Gastrocnemius medialis (tissue), 4 donors: ENCODE measurements around the gene FLT3. TPM values are rescaled to one million over a fixed set of nuclear protein-coding genes. Genes with fewer than 3 reads are reported as not detected.
"Not testable (repeated sequence)": the region's sequence is repeated elsewhere in the genome, so short reads cannot be mapped to it uniquely, and the experiment has no call there.

ENCODE experiments used
- ATAC-seq, 2 donors: fragments of 150-250 bp; one replicate each; pipeline ENCODE4 v1.9.1; 2016
- DNase-seq, 2 donors: peaks; one replicate each; pipeline ENCODE4 v3.0.0-alpha.2; 2019
- H3K27ac ChIP-seq, 4 donors: fragments of 200-600 bp; sonication (generic); 1 replicate in 1 of 4; 2 replicates in 3 of 4; pipeline ENCODE4 v1.5.1; 2016 to 2018; ENCODE audit warnings: mild to moderate bottlenecking in 2 of 4, moderate library complexity in 1 of 4
- H3K27me3 ChIP-seq, 3 donors: fragments of 200-600 bp; sonication (generic) in 2 of 3; 1 replicate in 1 of 3; 2 replicates in 2 of 3; pipeline versions ENCODE4 v1.5.1 to v1.6.0; 2016 to 2019; ENCODE audit warnings: mild to moderate bottlenecking in 1 of 3, moderate library complexity in 1 of 3
- H3K36me3 ChIP-seq, 2 donors: fragments of 200-600 bp; sonication (generic) in 1 of 2; one replicate each; pipeline ENCODE4 v1.5.1; 2017 to 2018
- H3K4me1 ChIP-seq, 2 donors: fragments of 200-600 bp; sonication (generic) in 1 of 2; one replicate each; pipeline ENCODE4 v1.5.1; 2016 to 2017; ENCODE audit warnings: mild to moderate bottlenecking in 2 of 2
- H3K4me3 ChIP-seq, 4 donors: fragments of 200-600 bp; sonication (generic) in 3 of 4; 1 replicate in 1 of 4; 2 replicates in 3 of 4; pipeline ENCODE4 v1.5.1; 2016 to 2019; ENCODE audit warnings: mild to moderate bottlenecking in 2 of 4
- H3K9me3 ChIP-seq, 3 donors: fragments of 200-600 bp; sonication (generic) in 2 of 3; 1 replicate in 1 of 3; 2 replicates in 2 of 3; pipeline ENCODE4 v1.5.1; 2016 to 2019
- POLR2A ChIP-seq, 2 donors: fragments of 450-650 bp; IDR thresholded peaks; one replicate each; pipeline ENCODE4 v1.6.1; 2017; ENCODE audit warnings: antibody characterized with exemption in 2 of 2, mild to moderate bottlenecking in 2 of 2, moderate library complexity in 2 of 2
- in situ Hi-C, 4 donors: fragments of 200-750 bp; cut with MboI; loops; one replicate each; pipeline versions ENCODE4 v1.15.0 to v1.8.0; 2017; ENCODE audit warnings: low sequenced_read_pairs in 4 of 4
- intact Hi-C: fragments of 100-400 bp; cut with DNase I; formaldehyde crosslinking; loops from one replicate; pipeline ENCODE4 v1.15.1; 2023; ENCODE audit warnings: low total_unique reads
- total RNA-seq, 4 donors: library from RNA; depleted of rRNA; stranded (reverse); fragments of >200 nt; gene quantifications; one replicate each; pipeline versions ENCODE4 v1.1.0 to v1.2.3, GENCODE V29; 2016
- TF ChIP-seq, protein P1 (sequence below), 5 experiments: fragments of 450-650 bp in 3 of 5; fragments of 200-600 bp in 2 of 5; sonication (generic) in 2 of 5; IDR thresholded peaks in 4 of 5; conservative IDR thresholded peaks in 1 of 5; 1 replicate in 4 of 5; 2 replicates in 1 of 5; pipeline ENCODE4 v1.5.1; 2016 to 2019; ENCODE audit warnings: antibody characterized with exemption in 5 of 5, mild to moderate bottlenecking in 3 of 5, moderate library complexity in 3 of 5

Gene FLT3
- total RNA-seq, 4 donors from 2014 or later = 0.22 to 0.92 (median 0.37) TPM

DNA sequence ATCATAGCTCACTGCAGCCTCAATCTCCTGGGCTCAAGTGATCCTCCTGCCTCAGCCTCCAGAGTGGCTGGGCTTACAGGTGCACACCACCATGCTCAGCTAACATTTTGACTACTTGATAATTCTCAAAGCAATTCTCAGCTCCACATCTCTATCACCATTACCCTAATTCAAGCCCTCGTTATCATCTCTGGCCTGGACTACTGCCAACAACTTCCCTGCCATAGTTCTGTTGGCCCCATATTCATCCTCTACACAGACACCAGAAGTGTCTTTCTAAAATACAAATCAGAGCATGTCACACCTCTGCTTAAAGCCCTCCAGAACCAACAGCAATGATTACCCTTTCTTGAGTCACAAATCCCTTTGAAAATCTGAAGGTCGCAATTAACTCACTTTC is 7.9 kb downstream of the FLT3 start:
- H3K27ac ChIP-seq = no peak overlapping the region
- intact Hi-C loops (no loop called here), in situ Hi-C loops (no loop called here)
- H3K9me3 ChIP-seq = no peaks in the 10 kb centered on the region
- H3K36me3 ChIP-seq = no peaks in the 10 kb centered on the region
- H3K27me3 ChIP-seq = peaks cover 0 to 11% (median 5%) of the 10 kb centered on the region in 3 donors
- H3K4me1 ChIP-seq = no peaks in the 10 kb centered on the region
- ATAC-seq (no peak), DNase-seq (no peak)
- no peak overlapping the region for H3K4me3 ChIP-seq
- no peak for TF ChIP-seq POLR2A (IDR thresholded peaks at IDR 0.05)
- TF ChIP-seq, protein P1, sequence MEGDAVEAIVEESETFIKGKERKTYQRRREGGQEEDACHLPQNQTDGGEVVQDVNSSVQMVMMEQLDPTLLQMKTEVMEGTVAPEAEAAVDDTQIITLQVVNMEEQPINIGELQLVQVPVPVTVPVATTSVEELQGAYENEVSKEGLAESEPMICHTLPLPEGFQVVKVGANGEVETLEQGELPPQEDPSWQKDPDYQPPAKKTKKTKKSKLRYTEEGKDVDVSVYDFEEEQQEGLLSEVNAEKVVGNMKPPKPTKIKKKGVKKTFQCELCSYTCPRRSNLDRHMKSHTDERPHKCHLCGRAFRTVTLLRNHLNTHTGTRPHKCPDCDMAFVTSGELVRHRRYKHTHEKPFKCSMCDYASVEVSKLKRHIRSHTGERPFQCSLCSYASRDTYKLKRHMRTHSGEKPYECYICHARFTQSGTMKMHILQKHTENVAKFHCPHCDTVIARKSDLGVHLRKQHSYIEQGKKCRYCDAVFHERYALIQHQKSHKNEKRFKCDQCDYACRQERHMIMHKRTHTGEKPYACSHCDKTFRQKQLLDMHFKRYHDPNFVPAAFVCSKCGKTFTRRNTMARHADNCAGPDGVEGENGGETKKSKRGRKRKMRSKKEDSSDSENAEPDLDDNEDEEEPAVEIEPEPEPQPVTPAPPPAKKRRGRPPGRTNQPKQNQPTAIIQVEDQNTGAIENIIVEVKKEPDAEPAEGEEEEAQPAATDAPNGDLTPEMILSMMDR (IDR thresholded peaks at IDR 0.05 in 4 of 5, conservative IDR thresholded peaks at IDR 0.05 in 1 of 5) = no peak

GRCh38 chr13:28089065-28089464 is 11.3 kb downstream of the FLT3 start:
- Histone ChIP-seq H3K4me1 (no peaks in the 10 kb centered on the region), H3K27ac (no peak overlapping the region), H3K4me3 (no peak overlapping the region), H3K9me3 (no peaks in the 10 kb centered on the region), H3K27me3 (no peaks in the 10 kb centered on the region), H3K36me3 (no peaks in the 10 kb centered on the region)
- in situ Hi-C loops (no loop called here), intact Hi-C loops (no loop called here)
- TF ChIP-seq, protein P1 (IDR thresholded peaks at IDR 0.05 in 4 of 5, conservative IDR thresholded peaks at IDR 0.05 in 1 of 5) = no peak
- TF ChIP-seq POLR2A (IDR thresholded peaks at IDR 0.05) = no peak
- ATAC-seq = no peak
- DNase-seq = no peak

- in situ Hi-C loops, H3K4me1 ChIP-seq, ATAC-seq, H3K4me3 ChIP-seq, intact Hi-C loops, H3K9me3 ChIP-seq, H3K27ac ChIP-seq, H3K36me3 ChIP-seq, H3K27me3 ChIP-seq, DNase-seq: not testable (repeated sequence)
Observed at GRCh38 chr13:28077820-28078219, 22.6 kb downstream of the FLT3 start.

GRCh38 chr13:28077231-28077630 is 23.1 kb downstream of the FLT3 start:
- Histone ChIP-seq H3K4me3 (no peak overlapping the region), H3K4me1 (no peaks in the 10 kb centered on the region)
- intact Hi-C loops = no loop called here

GRCh38 chr13:28071424-28071823 is 29.0 kb downstream of the FLT3 start:
- Histone ChIP-seq H3K4me1 (no peaks in the 10 kb centered on the region), H3K27ac (no peak overlapping the region), H3K36me3 (no peaks in the 10 kb centered on the region), H3K4me3 (no peak overlapping the region), H3K27me3 (no peaks in the 10 kb centered on the region), H3K9me3 (no peaks in the 10 kb centered on the region)
- in situ Hi-C loops (no loop called here), intact Hi-C loops (no loop called here)
- no peak for DNase-seq
- TF ChIP-seq, protein P1 (IDR thresholded peaks at IDR 0.05 in 4 of 5, conservative IDR thresholded peaks at IDR 0.05 in 1 of 5) = no peak
- TF ChIP-seq POLR2A (IDR thresholded peaks at IDR 0.05) = no peak
- ATAC-seq = no peak

More at GRCh38 chr13:28077231-28077630, 23.1 kb downstream of the FLT3 start:
- DNase-seq (no peak), ATAC-seq (no peak)
- Histone ChIP-seq H3K9me3 (no peaks in the 10 kb centered on the region), H3K36me3 (no peaks in the 10 kb centered on the region), H3K27me3 (no peaks in the 10 kb centered on the region), H3K27ac (no peak overlapping the region)
- in situ Hi-C loops = no loop called here
- TF ChIP-seq, protein P1 (IDR thresholded peaks at IDR 0.05 in 4 of 5, conservative IDR thresholded peaks at IDR 0.05 in 1 of 5) = no peak
- TF ChIP-seq POLR2A (IDR thresholded peaks at IDR 0.05) = no peak
